GM23248 (cell line): ENCODE measurements around the gene NOL8.

ENCODE experiments used
- EZH2 ChIP-seq: fragments of 200-600 bp; sonication (generic); IDR thresholded peaks from 2 replicates; pipeline ENCODE4 v1.6.1; 2018; ENCODE audit warnings: antibody characterized with exemption, mild to moderate bottlenecking; ENCODE audit not compliant: insufficient read depth, poor library complexity, severe bottlenecking
- EZH2phosphoT487 ChIP-seq: fragments of 200-600 bp; sonication (generic); IDR thresholded peaks from 2 replicates; pipeline ENCODE4 v1.6.1; 2018; ENCODE audit warnings: antibody characterized with exemption, moderate library complexity, mild to moderate bottlenecking, low read depth; ENCODE audit not compliant: insufficient read depth

DNA sequence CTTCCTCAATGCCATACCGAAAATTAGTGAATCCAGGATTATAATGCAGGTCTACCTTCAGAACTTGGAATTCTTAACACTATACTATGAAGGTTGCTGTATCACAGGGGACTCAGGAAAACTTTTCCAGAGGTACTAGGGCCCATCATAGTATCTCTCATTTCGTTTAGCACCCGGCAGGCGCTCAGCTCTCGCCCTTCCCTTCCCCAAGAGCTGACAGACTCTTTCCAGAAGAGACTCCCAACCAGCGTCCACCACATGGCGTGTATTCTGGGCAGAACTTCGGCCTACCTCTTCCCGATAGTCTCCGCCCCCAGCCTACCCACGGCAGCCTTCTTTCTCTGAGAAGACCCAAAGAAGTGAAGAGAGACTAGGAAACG is 271 bp downstream of the NOL8 start:
- TF ChIP-seq EZH2 (no peak), EZH2phosphoT487 (no peak)
